ENCODE results near the gene TTLL6.

DNA sequence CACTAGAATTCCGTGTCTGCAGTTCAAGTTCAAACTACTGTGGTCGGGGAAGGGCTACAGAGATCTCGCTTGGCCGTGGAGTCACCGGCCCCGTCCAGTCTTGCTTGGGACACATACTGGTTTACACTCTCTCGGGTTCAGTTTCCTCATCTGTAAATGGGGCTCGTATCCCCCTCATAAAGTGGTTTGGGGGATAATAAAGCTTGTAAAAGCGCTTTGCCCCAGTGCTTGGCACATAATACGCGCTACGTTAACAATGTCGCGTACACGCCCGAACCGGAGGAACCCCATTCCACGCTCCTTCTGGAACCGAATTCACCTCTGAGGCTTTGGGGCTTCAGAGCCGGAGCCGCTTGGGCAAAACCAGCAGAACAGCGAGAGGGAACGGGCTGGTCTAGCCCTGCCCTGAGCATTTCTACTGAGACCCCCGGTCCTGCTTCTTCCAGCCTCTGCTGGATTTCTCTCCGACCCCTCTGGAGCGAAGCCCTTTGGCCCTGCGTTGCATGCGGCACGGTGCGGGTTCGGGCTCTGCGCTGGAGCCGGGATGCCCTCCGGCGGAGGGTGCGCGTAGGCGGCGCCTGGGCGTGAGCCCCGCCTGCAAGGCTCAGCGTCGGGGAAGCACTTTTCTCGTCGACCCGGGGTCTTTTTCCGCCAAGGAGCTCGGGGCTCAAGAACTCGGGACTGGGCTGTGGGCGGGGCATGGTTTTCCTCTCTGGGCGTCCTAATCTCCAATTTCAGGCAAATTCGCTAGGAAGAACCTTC, 62.3 kb downstream of the TTLL6 start:
- no peak for TF ChIP-seq CTCF (IDR thresholded peaks at IDR 0.05; ENCODE audit: low read depth, low read length, poor library complexity, severe bottlenecking)
- TF ChIP-seq EZH2phosphoT487 (IDR thresholded peaks at IDR 0.05; ENCODE audit: borderline replicate concordance, low read length), result no peak

Data from DOHH2 (cell line).